ENCODE data around the gene METTL14.

DNA sequence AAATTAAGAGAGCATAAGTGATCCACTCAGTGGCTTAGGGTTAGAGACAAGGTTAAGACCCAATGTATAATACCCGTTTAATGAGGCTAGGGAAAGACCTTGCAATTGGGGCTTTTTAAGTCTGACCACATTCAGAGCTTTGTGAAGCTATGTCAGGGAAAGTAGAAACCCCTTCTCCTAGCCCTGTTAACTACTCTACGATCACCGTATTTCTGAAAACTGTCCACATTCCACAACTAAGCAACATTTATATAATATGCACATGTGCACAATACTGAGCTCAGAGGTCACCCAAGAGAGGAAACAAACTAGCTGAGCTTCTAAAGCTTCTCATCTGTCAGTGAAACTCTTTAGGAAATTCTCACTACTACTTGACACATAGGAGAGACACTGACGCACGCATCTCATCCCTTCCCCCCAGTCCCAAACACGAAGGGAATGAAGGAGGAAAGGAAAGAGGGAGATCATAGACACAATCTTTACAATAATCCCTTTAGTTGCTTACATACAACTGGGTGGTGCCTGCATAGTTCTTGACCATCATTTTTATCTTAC lies 56.2 kb downstream of the METTL14 start:
- TF ChIP-seq, protein P1, sequence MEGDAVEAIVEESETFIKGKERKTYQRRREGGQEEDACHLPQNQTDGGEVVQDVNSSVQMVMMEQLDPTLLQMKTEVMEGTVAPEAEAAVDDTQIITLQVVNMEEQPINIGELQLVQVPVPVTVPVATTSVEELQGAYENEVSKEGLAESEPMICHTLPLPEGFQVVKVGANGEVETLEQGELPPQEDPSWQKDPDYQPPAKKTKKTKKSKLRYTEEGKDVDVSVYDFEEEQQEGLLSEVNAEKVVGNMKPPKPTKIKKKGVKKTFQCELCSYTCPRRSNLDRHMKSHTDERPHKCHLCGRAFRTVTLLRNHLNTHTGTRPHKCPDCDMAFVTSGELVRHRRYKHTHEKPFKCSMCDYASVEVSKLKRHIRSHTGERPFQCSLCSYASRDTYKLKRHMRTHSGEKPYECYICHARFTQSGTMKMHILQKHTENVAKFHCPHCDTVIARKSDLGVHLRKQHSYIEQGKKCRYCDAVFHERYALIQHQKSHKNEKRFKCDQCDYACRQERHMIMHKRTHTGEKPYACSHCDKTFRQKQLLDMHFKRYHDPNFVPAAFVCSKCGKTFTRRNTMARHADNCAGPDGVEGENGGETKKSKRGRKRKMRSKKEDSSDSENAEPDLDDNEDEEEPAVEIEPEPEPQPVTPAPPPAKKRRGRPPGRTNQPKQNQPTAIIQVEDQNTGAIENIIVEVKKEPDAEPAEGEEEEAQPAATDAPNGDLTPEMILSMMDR (IDR thresholded peaks at IDR 0.05; ENCODE audit: low read length), result no peak
- no peak for TF ChIP-seq EZH2 (IDR thresholded peaks at IDR 0.05; ENCODE audit: borderline replicate concordance, low read length)
